DMS79 treated with DMSO at 0.1 percent for 48 hours (cell line): ENCODE results near the gene SYNE1.

ENCODE experiments used
- DNase-seq: peaks from one replicate; lab custom pipeline; 2025; lab: John Stamatoyannopoulos, UW

The SYNE1 gene

DNA sequence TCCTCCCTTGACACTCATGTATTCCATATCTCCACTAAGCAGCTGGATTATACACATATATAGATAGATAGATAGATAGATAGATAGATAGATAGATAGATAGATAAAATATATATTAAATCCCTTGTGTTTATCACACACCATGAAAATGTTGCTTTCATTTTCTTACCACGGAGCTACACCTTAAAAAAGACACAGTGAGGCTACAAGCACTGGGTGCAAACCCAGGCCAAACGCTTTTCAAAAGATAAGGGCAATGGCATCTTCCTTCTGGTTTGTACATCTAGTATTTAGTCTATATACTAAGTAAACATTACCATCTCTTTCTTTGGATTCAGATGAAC is 452.6 kb downstream of the SYNE1 start:
- no peak for DNase-seq

DNA sequence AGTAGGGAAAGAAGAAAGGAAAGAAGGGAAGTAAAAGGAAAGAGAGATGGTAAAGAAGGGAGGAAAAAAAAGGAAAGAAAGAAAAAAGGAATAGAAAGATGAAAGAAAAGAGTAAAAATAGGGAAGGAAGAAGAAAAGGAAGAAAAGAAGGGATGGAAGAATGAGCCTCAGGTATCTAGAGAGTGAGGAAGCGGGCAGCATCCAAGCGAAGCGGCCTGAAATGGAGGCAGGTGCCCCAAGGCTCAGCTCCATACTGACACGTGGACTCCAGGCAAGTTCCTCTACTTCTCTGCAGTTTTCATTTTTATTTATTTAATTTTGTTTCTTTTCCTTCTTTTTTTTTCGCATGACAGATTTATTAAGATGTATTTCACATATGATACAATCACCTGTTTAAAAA is 456.6 kb downstream of the SYNE1 start:
- DNase-seq, result no peak

DNA sequence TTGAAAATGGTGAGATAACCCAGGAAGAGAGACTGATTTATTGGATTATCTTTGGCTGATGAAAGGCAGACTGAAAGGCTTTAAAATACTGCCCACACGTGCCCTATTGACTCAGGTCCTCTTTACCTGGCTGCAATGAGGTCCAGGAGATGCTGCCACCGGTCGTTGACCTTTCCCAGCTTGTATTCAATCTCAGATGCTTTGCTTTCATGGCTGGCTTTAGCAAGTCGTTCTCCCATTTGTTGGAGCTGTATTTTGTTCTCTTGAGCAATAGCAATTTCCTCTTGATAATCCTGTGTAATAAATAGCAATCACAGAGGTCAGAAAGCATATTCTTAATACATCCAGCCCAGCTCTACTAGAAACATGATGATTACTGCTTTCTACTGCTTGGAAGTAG is 460.9 kb downstream of the SYNE1 start:
- DNase-seq, result no peak

DNA sequence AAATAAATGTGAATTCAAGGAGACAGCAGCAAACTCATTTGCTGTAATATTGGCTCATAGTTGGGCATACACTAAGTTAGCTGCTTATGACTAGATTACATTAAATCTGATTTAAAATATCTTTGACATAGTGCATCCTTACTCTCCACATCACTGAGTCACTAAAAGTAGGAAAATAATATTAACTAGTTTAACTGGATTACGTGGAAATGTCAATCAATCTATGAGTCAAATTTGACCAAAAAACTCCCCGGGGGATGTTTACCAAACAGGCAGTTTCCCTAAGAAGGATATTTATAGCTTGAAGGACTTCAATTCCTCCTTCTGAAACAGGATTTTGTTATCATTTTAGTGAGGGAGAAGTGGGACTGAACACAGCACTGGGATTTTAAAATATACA is 463.2 kb downstream of the SYNE1 start:
- DNase-seq, result no peak

DNA sequence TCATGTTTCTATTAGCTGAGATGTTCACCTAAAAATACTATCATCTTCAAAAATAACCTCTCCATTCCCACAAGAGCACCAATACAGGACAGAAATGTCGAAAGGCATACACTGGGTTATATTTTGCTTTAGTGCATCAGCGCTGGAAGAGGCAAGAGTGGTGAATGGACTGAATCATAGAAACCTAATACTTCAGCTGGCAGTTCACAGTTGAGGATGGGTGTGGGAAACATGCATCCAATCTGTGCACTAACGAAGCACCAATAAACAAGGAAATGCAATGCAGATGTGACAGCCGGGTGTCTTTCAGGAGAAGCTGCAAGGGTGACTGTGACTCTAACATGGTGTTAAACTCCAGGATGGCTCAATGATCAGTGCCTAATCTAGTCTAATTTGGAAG is 463.8 kb downstream of the SYNE1 start:
- DNase-seq, result no peak

GRCh38 chr6:152170702-152171667 is 466.2 kb downstream of the SYNE1 start:
- no peak for DNase-seq

GRCh38 chr6:152170313-152170701 is 466.9 kb downstream of the SYNE1 start:
- DNase-seq, result no peak

GRCh38 chr6:152167641-152168603 is 469.2 kb downstream of the SYNE1 start:
- no peak for DNase-seq

DNA sequence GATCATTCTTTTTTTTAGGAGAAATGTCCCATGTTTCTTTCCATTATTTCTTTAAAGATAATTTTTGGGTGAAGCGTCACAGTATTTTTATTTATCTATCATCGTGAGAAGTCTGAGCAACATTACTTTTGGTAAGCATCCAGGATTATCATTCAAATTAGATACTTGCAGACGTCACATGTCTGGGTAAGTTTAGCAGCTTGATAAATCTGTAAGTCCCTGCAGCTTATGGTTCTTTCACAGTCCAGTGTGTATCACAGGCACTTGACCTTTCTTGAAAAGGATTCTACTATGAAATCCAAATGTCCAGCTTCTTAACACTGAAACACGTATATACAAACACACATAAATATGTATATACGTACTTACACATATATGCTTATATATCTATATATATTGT is 470.3 kb downstream of the SYNE1 start:
- no peak for DNase-seq

- DNase-seq, result no peak
These were observed 470.7 kb downstream of the SYNE1 start for GRCh38 chr6:152166497-152166896.

DNA sequence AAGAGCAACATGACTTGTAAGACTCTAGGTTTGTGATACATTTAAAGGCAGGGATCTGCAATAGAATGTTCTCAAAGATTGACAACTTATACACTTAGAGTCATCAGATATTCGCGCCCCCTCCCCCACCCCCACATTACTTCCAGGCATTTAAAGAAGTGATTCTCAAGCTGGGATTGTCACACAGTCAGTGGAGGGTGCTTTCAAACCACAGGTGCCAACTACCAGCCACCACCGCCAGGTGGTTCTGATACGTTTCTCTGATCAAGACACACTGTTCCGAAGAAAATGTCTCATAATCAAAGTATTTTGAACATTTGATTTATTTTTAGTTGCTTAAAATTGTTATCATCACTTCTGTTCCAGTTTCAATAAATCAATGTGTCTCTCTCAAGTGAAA is 472.2 kb downstream of the SYNE1 start:
- DNase-seq, result no peak

GRCh38 chr6:152161501-152161900 is 475.7 kb downstream of the SYNE1 start:
- no peak for DNase-seq

DNA sequence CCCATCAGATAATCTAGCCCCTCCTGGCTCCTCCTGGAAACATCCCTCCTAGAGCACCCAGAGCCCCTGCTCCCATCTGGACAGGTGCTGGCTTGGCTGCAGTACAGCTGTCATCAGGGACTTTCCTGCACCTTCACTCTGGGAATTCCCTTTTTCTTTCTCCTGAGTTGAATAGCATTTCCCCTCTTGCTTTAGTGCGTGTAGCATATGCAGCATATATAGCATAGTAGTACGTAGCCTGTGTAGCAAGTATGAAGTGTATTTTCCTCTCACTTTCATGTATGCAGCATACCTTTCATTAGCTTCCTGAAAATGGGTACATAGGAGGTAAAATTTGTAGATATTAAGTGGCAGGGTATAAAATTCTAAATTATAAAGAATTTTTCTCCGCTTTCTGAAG is 476.8 kb downstream of the SYNE1 start:
- no peak for DNase-seq

DNA sequence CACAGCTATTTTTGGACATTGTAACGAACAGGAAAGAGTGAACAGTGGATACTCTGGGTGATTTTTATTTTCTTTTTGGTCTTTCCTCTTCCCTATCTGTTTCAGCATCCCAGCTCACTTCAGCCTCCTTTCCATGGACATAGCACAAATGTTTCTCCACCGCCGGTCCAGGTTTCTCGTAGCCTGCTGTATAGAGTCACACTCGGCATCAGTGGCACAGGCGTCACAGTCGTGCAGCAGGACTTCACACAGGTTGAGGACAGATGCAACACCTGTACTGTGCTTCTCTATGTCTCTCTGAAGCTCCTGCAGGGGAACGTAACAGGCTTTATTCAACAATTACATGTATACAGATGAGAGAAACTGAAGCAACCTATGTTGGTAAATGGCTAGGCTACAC is 481.4 kb downstream of the SYNE1 start:
- DNase-seq, result no peak

DNA sequence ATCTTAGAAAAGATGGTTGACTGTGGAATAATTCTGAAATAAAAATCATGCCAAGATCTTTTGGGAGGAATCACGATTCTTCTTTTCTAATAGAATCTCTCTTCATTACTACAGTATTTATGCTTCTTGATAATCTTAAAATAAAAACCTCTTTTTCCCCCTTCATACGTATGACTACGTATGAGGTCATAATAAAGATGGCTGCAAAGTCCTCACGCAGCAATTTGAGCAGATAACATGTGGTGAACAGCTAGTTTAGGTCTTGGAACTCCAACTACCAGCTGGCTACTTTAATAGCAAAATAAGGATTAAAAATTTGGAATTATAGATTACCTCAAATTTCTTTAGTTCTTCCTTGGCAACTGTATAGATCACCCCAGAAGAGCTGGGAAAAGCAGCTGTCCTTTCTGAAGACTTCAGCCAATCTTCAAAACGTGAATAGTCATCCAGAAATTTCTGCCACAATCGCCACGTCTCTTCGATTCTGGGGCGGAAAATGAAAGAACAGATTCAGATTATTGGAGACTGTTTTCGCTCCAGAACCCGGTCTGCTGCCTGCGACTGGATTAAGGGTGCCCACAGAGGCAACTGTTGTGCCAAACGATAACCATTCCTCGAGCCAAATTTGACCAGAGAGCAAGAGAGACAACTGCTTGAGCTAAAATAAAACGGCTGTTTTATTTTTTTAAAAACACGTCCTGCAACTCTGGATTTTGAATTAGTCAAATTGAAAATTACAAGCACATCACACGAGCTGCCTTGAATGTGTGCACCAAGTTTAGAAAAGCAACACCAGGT is 482.4 kb downstream of the SYNE1 start:
- no peak for DNase-seq

- no peak for DNase-seq
These were observed 485.2 kb downstream of the SYNE1 start for GRCh38 chr6:152151920-152152319.

DNA sequence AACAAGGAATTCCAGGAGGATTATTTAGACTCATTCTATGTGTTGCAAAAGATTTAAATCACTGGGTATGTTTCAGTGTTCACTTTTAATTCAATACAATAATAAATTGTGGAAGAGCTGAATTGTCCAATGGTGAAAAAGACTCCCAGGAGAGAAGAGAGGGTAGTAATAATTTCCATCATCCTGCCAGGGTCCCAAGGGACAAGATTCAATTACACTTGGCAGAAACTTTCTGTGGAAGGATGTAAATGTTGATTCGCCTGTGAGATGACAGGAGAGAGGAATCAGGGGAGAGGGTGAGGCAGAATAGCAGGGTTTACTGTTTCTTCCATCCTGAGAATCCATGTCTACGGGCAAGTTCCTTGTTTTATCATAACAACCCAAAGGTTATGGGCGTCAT is 487.0 kb downstream of the SYNE1 start:
- DNase-seq, result no peak

GRCh38 chr6:152148412-152148811 is 488.8 kb downstream of the SYNE1 start:
- no peak for DNase-seq

DNA sequence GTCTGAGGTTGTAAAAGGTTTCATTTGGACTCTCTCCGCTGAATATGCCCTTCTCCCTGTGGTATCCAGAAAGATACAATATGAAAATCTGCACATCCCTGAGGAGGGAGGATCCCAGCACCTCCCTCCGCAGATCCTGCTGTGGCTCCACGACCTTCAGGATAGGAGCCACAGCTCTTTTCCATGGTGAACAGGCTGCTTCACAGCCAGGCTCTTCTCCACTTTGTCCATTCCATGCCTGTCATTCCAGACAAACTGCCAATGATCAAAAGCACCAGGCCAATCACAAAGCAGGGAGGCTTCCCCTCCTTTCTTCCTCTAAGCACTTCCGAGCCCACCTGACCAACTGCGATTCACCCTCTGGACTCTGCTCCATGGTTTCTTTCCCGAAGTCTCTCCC is 489.9 kb downstream of the SYNE1 start:
- no peak for DNase-seq

DNA sequence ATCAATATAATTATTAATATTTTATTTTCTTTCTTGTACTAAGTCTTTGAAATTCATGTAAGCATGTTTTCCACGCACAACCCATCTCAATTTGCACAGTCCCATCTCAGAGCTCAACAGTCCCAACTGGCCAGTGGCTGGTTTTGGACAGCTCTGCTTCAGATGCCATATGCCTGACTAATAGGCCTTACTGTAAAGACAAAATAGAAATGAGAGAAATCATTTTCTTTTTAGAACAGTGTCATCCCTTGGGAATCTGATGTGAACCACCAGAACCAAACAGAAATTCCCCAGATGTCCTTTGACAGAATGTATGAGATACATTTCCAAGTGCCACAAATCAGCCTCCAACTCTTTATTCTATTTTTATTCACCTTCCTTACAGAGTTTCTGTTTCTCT is 490.8 kb downstream of the SYNE1 start:
- no peak for DNase-seq

DNA sequence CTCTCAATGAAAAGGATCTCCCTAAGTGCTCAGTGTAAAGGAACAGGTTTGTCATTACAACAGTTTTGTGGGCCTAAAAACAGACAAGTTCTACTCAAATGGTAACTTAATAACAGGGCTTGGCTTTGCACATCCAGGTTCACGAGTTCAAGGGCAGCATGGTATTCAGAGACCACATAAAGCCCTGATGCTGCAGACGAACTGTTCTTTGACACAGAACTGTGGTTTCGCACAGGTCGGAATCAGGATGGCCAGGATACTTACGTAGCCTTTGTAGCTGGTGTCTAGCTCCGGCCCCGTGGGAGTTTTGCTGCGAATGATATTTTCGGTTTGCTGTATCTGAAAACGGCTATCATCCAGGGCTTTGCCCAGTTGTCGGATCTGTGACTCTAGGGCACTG is 493.8 kb downstream of the SYNE1 start:
- no peak for DNase-seq

DNA sequence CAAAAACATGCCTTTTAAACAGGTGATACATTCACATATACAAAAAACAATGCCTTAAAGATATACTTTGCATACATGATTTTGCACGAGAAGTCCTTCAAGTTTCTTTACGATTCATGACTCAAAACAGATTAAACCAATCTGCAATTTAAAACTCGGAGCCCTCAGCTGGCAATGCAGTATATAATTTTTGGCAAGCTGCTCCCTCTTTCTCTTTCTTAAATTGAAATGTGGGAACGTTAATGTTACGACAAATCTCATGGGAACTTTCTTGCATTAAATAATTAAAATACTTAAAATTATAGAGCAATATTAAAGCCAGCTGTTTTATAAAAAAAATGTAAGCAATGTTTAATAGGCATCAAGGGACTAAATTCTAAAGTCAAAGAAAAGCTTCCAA is 495.1 kb downstream of the SYNE1 start:
- DNase-seq, result no peak
